Nephron progenitor cell (in vitro differentiated cells): ENCODE results near the gene RSRP1.
A peak's percentile ranks its signal among the peaks of the same experiment; 100 is the strongest.
"Not testable (repeated sequence)": the region's sequence is repeated elsewhere in the genome, so short reads cannot be mapped to it uniquely, and the experiment has no call there.

ENCODE experiments used
- DNase-seq: peaks from one replicate; pipeline ENCODE4 v3.0.0; 2021
- H3K27ac Mint-ChIP-seq: 2 replicates; pipeline ENCODE4 v1.8.0; 2021; ENCODE audit warnings: mild to moderate bottlenecking, moderate library complexity, mixed read lengths
- H3K27me3 Mint-ChIP-seq: 2 replicates; pipeline ENCODE4 v1.8.0; 2021; ENCODE audit warnings: mild to moderate bottlenecking, low read depth, mixed read lengths; ENCODE audit not compliant: poor library complexity
- H3K36me3 Mint-ChIP-seq: 2 replicates; pipeline ENCODE4 v1.8.0; 2021; ENCODE audit warnings: low read depth, mixed read lengths
- H3K4me1 Mint-ChIP-seq: 2 replicates; pipeline ENCODE4 v1.8.0; 2021; ENCODE audit warnings: mixed read lengths
- H3K4me3 Mint-ChIP-seq: 2 replicates; pipeline ENCODE4 v1.8.0; 2021; ENCODE audit warnings: mild to moderate bottlenecking, moderate library complexity, mixed read lengths
- H3K9me3 Mint-ChIP-seq: 2 replicates; pipeline ENCODE4 v1.8.0; 2021; ENCODE audit warnings: mild to moderate bottlenecking, moderate library complexity, mixed read lengths
- TF ChIP-seq, protein P1 (sequence below): fragments of 200-600 bp; sonication (generic); IDR thresholded peaks from 2 replicates; pipeline ENCODE4 v1.5.0; 2021; ENCODE audit warnings: antibody characterized with exemption

RSRP1 gene

DNA sequence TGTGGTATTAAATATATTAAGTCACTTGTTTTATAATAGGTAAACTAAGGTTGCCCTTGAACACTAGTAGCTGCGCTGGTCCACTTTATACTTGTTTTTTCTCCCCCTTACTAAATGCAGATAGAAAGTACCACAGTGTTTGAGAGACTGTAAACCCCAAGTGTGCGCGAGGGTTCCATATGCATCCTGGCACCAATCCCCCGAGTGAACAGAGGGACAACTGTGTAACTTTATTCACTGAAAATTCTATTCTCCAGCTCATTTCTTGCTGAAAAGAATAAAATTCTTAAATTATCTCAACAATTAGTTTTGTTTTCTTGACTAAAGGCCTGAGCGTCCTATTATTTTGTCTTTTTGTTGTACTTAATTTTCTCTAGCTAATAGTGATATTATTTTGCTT lies 1.9 kb downstream of the RSRP1 start:
- TF ChIP-seq, protein P1, sequence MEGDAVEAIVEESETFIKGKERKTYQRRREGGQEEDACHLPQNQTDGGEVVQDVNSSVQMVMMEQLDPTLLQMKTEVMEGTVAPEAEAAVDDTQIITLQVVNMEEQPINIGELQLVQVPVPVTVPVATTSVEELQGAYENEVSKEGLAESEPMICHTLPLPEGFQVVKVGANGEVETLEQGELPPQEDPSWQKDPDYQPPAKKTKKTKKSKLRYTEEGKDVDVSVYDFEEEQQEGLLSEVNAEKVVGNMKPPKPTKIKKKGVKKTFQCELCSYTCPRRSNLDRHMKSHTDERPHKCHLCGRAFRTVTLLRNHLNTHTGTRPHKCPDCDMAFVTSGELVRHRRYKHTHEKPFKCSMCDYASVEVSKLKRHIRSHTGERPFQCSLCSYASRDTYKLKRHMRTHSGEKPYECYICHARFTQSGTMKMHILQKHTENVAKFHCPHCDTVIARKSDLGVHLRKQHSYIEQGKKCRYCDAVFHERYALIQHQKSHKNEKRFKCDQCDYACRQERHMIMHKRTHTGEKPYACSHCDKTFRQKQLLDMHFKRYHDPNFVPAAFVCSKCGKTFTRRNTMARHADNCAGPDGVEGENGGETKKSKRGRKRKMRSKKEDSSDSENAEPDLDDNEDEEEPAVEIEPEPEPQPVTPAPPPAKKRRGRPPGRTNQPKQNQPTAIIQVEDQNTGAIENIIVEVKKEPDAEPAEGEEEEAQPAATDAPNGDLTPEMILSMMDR = no peak
- no peak overlapping the region for H3K27ac Mint-ChIP-seq
- H3K9me3 Mint-ChIP-seq = no peaks in the 10 kb centered on the region
- peak overlapping the region; percentile 95 for H3K4me3 Mint-ChIP-seq
- peaks cover 2% of the 10 kb centered on the region for H3K27me3 Mint-ChIP-seq
- DNase-seq = no peak
- H3K4me1 Mint-ChIP-seq = peaks cover 37% of the 10 kb centered on the region
- peaks cover 35% of the 10 kb centered on the region for H3K36me3 Mint-ChIP-seq

DNA sequence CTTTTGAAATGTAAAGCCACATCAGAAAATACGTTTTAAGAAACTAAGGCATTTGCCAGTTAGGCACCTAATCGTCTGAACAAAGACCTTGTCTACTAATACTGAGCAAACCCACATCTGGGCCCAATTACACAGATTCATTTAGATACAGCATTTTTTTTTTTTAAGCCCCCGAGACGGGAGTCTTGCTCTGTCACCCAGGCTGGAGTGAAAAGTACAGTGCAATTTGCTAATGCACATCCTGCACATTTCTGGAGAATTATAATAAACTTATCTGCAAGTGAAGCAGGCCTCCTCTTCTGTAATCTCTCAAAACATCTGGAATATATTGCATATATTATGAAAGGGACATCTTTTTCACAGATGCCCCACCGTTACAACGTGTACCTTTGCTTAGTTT lies 3.3 kb downstream of the RSRP1 start:
- no peak overlapping the region for H3K27ac Mint-ChIP-seq
- peaks cover 35% of the 10 kb centered on the region for H3K36me3 Mint-ChIP-seq
- TF ChIP-seq, protein P1 = no peak
- peaks cover 2% of the 10 kb centered on the region for H3K27me3 Mint-ChIP-seq
- no peak overlapping the region for H3K4me3 Mint-ChIP-seq
- DNase-seq = no peak
- no peaks in the 10 kb centered on the region for H3K9me3 Mint-ChIP-seq
- H3K4me1 Mint-ChIP-seq = peaks cover 49% of the 10 kb centered on the region

DNA sequence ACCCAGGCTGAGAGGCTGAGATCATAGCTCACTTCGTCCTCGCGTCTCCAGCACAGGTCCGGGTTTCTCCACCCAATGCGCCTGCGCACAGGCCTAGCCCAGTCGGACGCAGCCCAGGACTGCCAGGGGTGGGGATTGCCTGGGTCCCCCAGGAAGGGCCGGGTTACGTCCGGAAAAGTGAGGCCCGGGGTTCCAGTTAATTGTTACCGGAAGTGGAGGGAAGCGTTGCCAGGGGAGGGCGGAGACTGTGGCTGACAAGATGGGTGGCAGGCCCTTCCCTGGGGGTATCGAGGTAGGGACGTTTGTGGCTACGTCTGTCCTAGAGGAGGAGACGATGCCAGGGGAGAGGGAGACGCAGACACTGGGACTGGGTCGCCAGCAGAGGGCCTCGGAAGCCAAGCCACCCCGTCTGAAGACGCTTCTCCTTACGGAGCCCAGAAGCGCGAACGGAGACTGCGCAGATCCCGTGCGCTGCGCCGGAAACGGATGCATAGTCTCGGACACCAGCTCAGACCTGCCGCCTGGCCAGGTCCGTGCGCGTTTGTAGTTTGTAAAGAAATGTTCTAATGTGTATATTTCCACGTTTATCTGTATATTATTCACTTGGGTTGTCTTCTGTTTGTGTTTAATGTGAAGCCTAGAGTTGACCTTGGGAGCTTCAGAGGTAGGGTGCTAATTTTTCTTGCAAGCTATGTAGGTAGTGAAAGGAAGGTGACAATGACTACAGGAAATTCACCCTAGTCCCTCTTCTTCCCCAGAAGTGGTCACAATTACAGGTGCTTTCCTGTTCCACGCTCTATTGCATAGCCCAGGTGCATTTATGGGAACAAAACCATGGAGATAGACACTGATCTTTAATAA lies 7.3 kb downstream of the RSRP1 start:
- TF ChIP-seq, protein P1 = peak; percentile 49
- Mint-ChIP-seq H3K27me3 (peaks cover 3% of the 10 kb centered on the region), H3K9me3 (no peaks in the 10 kb centered on the region), H3K36me3 (peaks cover 28% of the 10 kb centered on the region), H3K4me3 (peak overlapping the region; percentile 96), H3K4me1 (peaks cover 36% of the 10 kb centered on the region), H3K27ac (peak overlapping the region; percentile 98)
- DNase-seq = peak; percentile 87

DNA sequence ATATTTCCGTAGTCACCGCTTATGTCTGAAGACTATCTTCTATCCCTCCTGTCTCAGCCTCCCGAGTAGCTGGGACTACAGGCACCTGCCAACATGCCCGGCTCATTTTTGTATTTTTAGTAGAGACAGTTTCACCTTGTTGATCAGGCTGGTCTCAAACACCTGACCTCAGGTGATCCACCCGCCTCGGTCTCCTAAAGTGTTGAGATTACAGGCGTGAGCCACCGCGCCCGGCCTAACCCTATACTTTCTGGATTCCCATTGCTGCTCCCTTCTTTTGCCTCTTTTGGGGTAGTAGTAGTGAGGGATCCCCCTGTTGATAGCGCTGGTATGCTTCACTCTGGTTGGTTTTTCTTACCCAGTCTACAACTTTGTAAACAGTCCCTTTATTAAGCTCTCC lies 9.2 kb downstream of the RSRP1 start:
- TF ChIP-seq, protein P1 = no peak
- Mint-ChIP-seq H3K36me3 (peaks cover 21% of the 10 kb centered on the region), H3K27me3 (peaks cover 3% of the 10 kb centered on the region), H3K4me3 (no peak overlapping the region), H3K27ac (peak overlapping the region; percentile 65), H3K4me1 (peaks cover 40% of the 10 kb centered on the region), H3K9me3 (no peaks in the 10 kb centered on the region)
- no peak for DNase-seq

DNA sequence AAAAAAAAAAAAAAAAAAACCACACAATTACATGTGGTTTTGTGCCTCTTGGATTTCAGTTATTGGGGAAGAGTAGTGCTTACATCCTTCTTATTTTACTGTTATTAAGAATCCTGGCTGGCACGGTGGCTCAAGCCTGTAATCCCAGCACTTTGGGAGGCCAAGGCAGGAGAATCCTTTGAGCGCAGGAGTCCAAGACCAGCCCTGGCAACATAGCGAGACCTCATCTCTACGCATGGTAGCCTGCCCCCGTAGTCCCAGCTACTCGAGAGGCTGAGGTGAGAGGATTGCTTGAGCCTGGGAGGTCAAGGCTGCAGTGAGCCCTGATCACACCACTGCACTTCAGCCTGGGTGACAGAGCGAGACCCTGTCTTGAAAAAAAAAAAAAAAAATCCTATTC lies 11.0 kb downstream of the RSRP1 start:
- H3K27me3 Mint-ChIP-seq, H3K4me3 Mint-ChIP-seq, H3K27ac Mint-ChIP-seq, H3K9me3 Mint-ChIP-seq, DNase-seq: not testable (repeated sequence)
- H3K36me3 Mint-ChIP-seq = peaks cover 14% of the 10 kb centered on the region
- H3K4me1 Mint-ChIP-seq = peaks cover 40% of the 10 kb centered on the region

DNA sequence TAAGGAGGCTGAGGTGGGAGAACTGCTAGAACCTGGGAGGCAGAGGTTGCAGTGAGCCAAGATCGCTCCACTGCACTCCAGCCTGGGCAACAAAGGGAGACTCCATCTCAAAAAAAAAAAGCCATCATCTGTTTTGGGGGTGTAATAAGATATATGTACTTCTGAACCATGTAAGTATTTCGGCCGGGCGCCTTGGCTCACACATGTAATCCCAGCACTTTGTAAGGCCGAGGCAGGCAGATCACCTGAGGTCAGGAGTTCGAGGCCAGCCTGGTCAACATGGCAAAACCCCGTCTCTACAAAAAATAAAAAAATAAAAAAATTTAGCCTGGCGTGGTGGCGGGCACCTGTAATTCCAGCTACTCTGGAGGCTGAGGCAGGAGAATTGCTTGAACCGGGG lies 11.8 kb downstream of the RSRP1 start:
- not testable (repeated sequence) for DNase-seq, H3K9me3 Mint-ChIP-seq, H3K27me3 Mint-ChIP-seq, H3K4me3 Mint-ChIP-seq
- H3K27ac Mint-ChIP-seq = peak overlapping the region; percentile 68
- peaks cover 38% of the 10 kb centered on the region for H3K4me1 Mint-ChIP-seq
- peaks cover 18% of the 10 kb centered on the region for H3K36me3 Mint-ChIP-seq
